Sigmoid colon (tissue), 3 donors: ENCODE measurements around the gene TEX48.

Source experiments
- CTCF ChIP-seq, 4 experiments: fragments of 450-650 bp in 3 of 4; fragments of 200-600 bp in 1 of 4; IDR thresholded peaks; one replicate each; pipeline ENCODE4 v1.5.1; 2016 to 2019; ENCODE audit warnings: antibody characterized with exemption in 4 of 4, mild to moderate bottlenecking in 3 of 4, moderate library complexity in 2 of 4
- POLR2A ChIP-seq, 2 donors: fragments of 450-650 bp; IDR thresholded peaks; one replicate each; pipeline ENCODE4 v1.6.1; 2016; ENCODE audit warnings: antibody characterized with exemption in 2 of 2, mild to moderate bottlenecking in 2 of 2, moderate library complexity in 2 of 2

DNA sequence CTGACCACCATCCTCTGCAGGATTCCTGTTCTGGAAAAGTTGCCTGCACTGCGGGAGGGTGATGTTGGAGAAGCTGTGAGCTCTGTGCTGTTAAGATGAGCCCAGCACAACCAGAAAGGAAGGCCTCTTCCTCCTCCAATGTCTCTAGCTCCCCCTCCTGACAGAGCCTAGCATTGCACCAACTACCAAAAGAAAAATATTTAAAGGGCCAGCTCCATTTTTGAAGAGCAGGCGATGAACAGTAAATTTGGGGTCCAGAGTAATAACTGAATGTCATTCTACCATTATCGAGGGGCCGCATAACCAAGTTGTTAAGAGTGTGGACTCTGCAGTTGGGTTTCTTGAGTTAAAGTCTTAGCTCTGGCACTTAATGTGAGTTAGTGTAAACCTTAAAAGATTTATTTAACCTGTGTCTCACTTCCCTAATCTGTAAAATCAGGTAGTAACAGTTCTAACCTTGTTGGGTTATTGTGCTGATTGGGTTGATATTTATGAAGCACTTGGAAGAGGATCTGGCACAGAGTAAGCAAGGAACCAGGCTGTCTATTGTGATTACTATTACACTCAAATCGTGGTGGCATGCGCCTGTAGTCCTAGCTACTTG is 28.3 kb downstream of the TEX48 start:
- TF ChIP-seq CTCF (IDR thresholded peaks at IDR 0.05) (peak; percentile 73 to 91 (median 86)), POLR2A (IDR thresholded peaks at IDR 0.05) (no peak)
